HCT116 (cell line): ENCODE data around the gene PCBP3. TPM values are rescaled to one million over a fixed set of nuclear protein-coding genes. Genes with fewer than 3 reads are reported as not detected.

Experiments used
- ATAC-seq: fragments of 200-7000 bp; cut with Tn5 transposase; 2 replicates; pipeline ENCODE4 v1.9.1; 2020; ENCODE audit warnings: mild to moderate bottlenecking, moderate library complexity
- BruUV-seq: library from RNA; stranded (reverse); fragments of 400-500 nt; replicated peaks from 2 replicates; lab custom pipeline; 2021; lab: Mats Ljungman, UMichigan
- CTCF ChIA-PET: fragments of 300-600 bp; sonication (Branson Sonifier 250); formaldehyde crosslinking; loops from one replicate; lab custom pipeline; 2021; ENCODE audit warnings: antibody characterized with exemption; lab: Charles Lee
- POLR2A ChIA-PET: fragments of 300-600, 350-600 bp; sonication (Branson Sonifier 250); formaldehyde crosslinking; loops from one replicate; lab custom pipeline; 2021; ENCODE audit warnings: antibody characterized with exemption; lab: Charles Lee
- RAD21 ChIA-PET, 2 experiments: fragments of 300-600 bp; sonication (Branson Sonifier 250); formaldehyde crosslinking; loops; one replicate each; lab custom pipeline; 2023; ENCODE audit warnings: low total read pairs in 2 of 2; ENCODE audit not compliant: uncharacterized antibody in 2 of 2, unreplicated experiment in 2 of 2, low non-redundant PET in 1 of 2; lab: Charles Lee
- DNase-seq: peaks from one replicate; pipeline ENCODE4 v3.0.0-alpha.2; 2010; ENCODE audit warnings: low read depth, low spot score
- H2AFZ ChIP-seq: fragments of 200-600 bp; shearing (Covaris generic), sonication (generic); 2 replicates; pipeline ENCODE4 v1.6.1; 2017; ENCODE audit warnings: low read depth, mixed run types, mixed read lengths, antibody characterized with exemption, low read length; ENCODE audit not compliant: poor library complexity, severe bottlenecking
- H3K27ac ChIP-seq: 2 replicates; pipeline ENCODE4 v1.5.1; 2012; ENCODE audit warnings: low read depth, low read length
- H3K27me3 ChIP-seq: fragments of 200-600 bp; sonication (generic); 2 replicates; pipeline ENCODE4 v1.6.1; 2016; ENCODE audit warnings: mixed run types, low read length, mixed read lengths; ENCODE audit not compliant: insufficient read depth
- H3K36me3 ChIP-seq, 2 experiments: fragments of 200-500 bp in 1 of 2; fragments of 200-600 bp in 1 of 2; sonication (Bioruptor generic) in 1 of 2; sonication (generic) in 1 of 2; 2 replicates each; pipeline versions ENCODE4 v1.5.1 to v1.6.1; 2014 to 2016; ENCODE audit warnings: low read length in 2 of 2, inconsistent platforms in 1 of 2, mixed read lengths in 1 of 2, mixed run types in 1 of 2; ENCODE audit not compliant: insufficient read depth in 2 of 2, control insufficient read depth in 1 of 2
- H3K4me1 ChIP-seq, 2 experiments: fragments of 200-600 bp in 1 of 2; sonication (generic) in 1 of 2; 2 replicates each; pipeline versions ENCODE4 v1.5.1 to v1.6.1; 2012 to 2017; ENCODE audit warnings: low read length in 2 of 2, inconsistent platforms in 1 of 2, mild to moderate bottlenecking in 1 of 2, mixed read lengths in 1 of 2, mixed run types in 1 of 2, moderate library complexity in 1 of 2; ENCODE audit not compliant: insufficient read depth in 2 of 2, control insufficient read depth in 1 of 2
- H3K4me2 ChIP-seq: fragments of 200-600 bp; sonication (generic); 2 replicates; pipeline ENCODE4 v1.6.1; 2017; ENCODE audit warnings: mixed run types, low read length, mixed read lengths
- H3K4me3 ChIP-seq, 2 experiments: fragments of 200-600 bp in 1 of 2; sonication (generic) in 1 of 2; replicated peaks in 1 of 2; 2 replicates each; pipeline ENCODE4 v1.5.1; 2011 to 2016; ENCODE audit warnings: low read length in 2 of 2, control low read depth in 1 of 2, low read depth in 1 of 2, mild to moderate bottlenecking in 1 of 2, mixed read lengths in 1 of 2, mixed run types in 1 of 2
- H3K79me2 ChIP-seq: fragments of 200-600 bp; sonication (generic); 2 replicates; pipeline ENCODE4 v1.6.1; 2017; ENCODE audit warnings: mild to moderate bottlenecking, mixed run types, low read length, moderate library complexity, mixed read lengths; ENCODE audit not compliant: insufficient read depth
- H3K9ac ChIP-seq: fragments of 200-600 bp; sonication (generic); 2 replicates; pipeline ENCODE4 v1.6.1; 2016; ENCODE audit warnings: low read length, mixed read lengths
- H3K9me2 ChIP-seq: fragments of 200-600 bp; sonication (generic), shearing (Covaris generic); 2 replicates; pipeline ENCODE4 v1.6.1; 2017; ENCODE audit warnings: mixed run types, mild to moderate bottlenecking, moderate library complexity; ENCODE audit not compliant: insufficient read depth
- H3K9me3 ChIP-seq, 2 experiments: fragments of 200-500 bp in 1 of 2; fragments of 200-600 bp in 1 of 2; sonication (Bioruptor generic) in 1 of 2; sonication (generic) in 1 of 2; 2 replicates each; pipeline ENCODE4 v1.6.1; 2014 to 2017; ENCODE audit warnings: low read length in 2 of 2, mixed read lengths in 2 of 2, inconsistent platforms in 1 of 2, low read depth in 1 of 2, mild to moderate bottlenecking in 1 of 2, mixed run types in 1 of 2, moderate library complexity in 1 of 2; ENCODE audit not compliant: control insufficient read depth in 1 of 2, insufficient read depth in 1 of 2
- H4K20me1 ChIP-seq: fragments of 200-600 bp; sonication (generic), shearing (Covaris generic); 2 replicates; pipeline ENCODE4 v1.6.1; 2017; ENCODE audit warnings: mixed run types, mild to moderate bottlenecking, moderate library complexity; ENCODE audit not compliant: insufficient read depth
- CBX3 ChIP-seq: IDR thresholded peaks from 2 replicates; pipeline ENCODE4 v1.6.1; 2012; ENCODE audit warnings: low read depth
- CEBPB ChIP-seq: IDR thresholded peaks from 2 replicates; pipeline ENCODE4 v1.6.1; 2012; ENCODE audit warnings: low read depth
- EGR1 ChIP-seq: IDR thresholded peaks from 2 replicates; pipeline ENCODE4 v1.6.1; 2012; ENCODE audit warnings: low read depth
- ELF1 ChIP-seq: IDR thresholded peaks from 2 replicates; pipeline ENCODE4 v1.6.1; 2012; ENCODE audit warnings: low read depth, borderline replicate concordance
- EZH2phosphoT487 ChIP-seq: fragments of 200-600 bp; IDR thresholded peaks from 2 replicates; pipeline ENCODE4 v1.6.1; 2018; ENCODE audit warnings: antibody characterized with exemption, borderline replicate concordance
- SP1 ChIP-seq: IDR thresholded peaks from 2 replicates; pipeline ENCODE4 v1.6.1; 2012; ENCODE audit warnings: low read depth
- SRF ChIP-seq: IDR thresholded peaks from 2 replicates; pipeline ENCODE4 v1.6.1; 2012; ENCODE audit warnings: low read depth
- TCF7L2 ChIP-seq: IDR thresholded peaks from 2 replicates; pipeline ENCODE4 v1.7.0; 2011; ENCODE audit warnings: borderline replicate concordance, inconsistent platforms; ENCODE audit not compliant: insufficient read depth, insufficient read length; ENCODE audit errors: extremely low read depth
- ZBTB33 ChIP-seq: IDR thresholded peaks from 2 replicates; pipeline ENCODE4 v1.6.1; 2011; ENCODE audit warnings: mild to moderate bottlenecking, low read length, moderate library complexity; ENCODE audit not compliant: insufficient replicate concordance; ENCODE audit errors: extremely low read depth
- intact Hi-C: fragments of 100-400 bp; cut with micrococcal nuclease; formaldehyde crosslinking; loops from 2 replicates; pipeline ENCODE4 v1.10.0; 2022
- total RNA-seq: library from RNA; stranded (reverse); gene quantifications from one replicate; pipeline ENCODE4 v1.2.1, GENCODE V29; 2021; ENCODE audit not compliant: unreplicated experiment
- TF ChIP-seq, protein P1 (sequence below): IDR thresholded peaks from 2 replicates; pipeline ENCODE4 v1.6.1; 2012

PCBP3 gene
- total RNA-seq, 1 experiment from 2014 or later: 3.1 TPM

GRCh38 chr21:45599146-45599581 is 44.4 kb upstream of the PCBP3 start:
- DNase-seq (no peak), ATAC-seq (no peak)
- Histone ChIP-seq H4K20me1 (no peaks in the 10 kb centered on the region), H3K27me3 (no peaks in the 10 kb centered on the region), H3K36me3 (no peaks in the 10 kb centered on the region), H3K4me1 (peaks cover 0 to 3% of the 10 kb centered on the region in 2 experiments; a peak in 1 of 4 replicates), H3K9ac (no peak overlapping the region), H3K9me3 (no peaks in the 10 kb centered on the region), H3K27ac (no peak overlapping the region), H3K9me2 (no peaks in the 10 kb centered on the region), H3K4me2 (no peak overlapping the region), H2AFZ (no peak overlapping the region)
- BruUV-seq: no TSS peak
- intact Hi-C loops: loop anchor here (5.0 kb wide), 1 partner anchor 307 kb away; no protein-coding TSS in a partner anchor
- ChIA-PET POLR2A (no interaction called here), RAD21 (no interaction called here), CTCF (no interaction called here)
- TF ChIP-seq TCF7L2: no peak
- TF ChIP-seq ZBTB33: no peak
- TF ChIP-seq, all 23 proteins: peak for 0
- no peaks in the 10 kb centered on the region for H3K79me2 ChIP-seq
- no peak overlapping the region for H3K4me3 ChIP-seq

DNA sequence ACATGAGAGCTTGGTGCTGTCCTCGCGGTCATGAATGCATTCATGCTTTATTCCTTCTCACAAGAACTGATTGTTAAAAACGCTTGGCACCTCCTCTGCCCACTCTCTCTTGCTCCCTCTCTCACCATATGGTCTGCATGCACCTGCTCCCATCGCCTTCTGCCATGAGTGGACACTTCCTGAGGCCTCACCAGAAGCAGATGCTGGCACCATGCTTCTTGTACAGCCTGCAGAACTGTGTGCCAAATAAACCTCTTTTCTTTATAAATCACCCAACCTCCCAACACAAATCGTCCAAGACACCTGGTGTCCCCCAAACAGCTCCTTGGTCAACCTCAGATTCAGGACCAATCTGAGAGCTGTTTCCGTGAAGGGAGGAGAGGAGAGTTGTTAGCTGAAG is 43.3 kb upstream of the PCBP3 start:
- RAD21 ChIA-PET: no interaction called here
- Histone ChIP-seq H3K4me3 (no peak overlapping the region), H3K9ac (no peak overlapping the region), H3K27ac (no peak overlapping the region), H2AFZ (no peak overlapping the region), H3K27me3 (no peaks in the 10 kb centered on the region), H3K4me2 (no peak overlapping the region), H4K20me1 (no peaks in the 10 kb centered on the region), H3K36me3 (no peaks in the 10 kb centered on the region), H3K79me2 (no peaks in the 10 kb centered on the region), H3K9me2 (no peaks in the 10 kb centered on the region), H3K4me1 (peaks cover 0 to 3% of the 10 kb centered on the region in 2 experiments; a peak in 1 of 4 replicates), H3K9me3 (no peaks in the 10 kb centered on the region; a peak in 1 of 4 replicates)
- intact Hi-C loops: no loop called here
- POLR2A ChIA-PET: no interaction called here
- CTCF ChIA-PET: no interaction called here
- TF ChIP-seq, protein P1, sequence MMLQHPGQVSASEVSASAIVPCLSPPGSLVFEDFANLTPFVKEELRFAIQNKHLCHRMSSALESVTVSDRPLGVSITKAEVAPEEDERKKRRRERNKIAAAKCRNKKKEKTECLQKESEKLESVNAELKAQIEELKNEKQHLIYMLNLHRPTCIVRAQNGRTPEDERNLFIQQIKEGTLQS: no peak
- TF ChIP-seq SRF (no peak), ZBTB33 (no peak), SP1 (no peak), CBX3 (no peak), EZH2phosphoT487 (no peak), CEBPB (no peak), ELF1 (no peak), TCF7L2 (no peak), EGR1 (no peak)
- DNase-seq (no peak), ATAC-seq (no peak)
- no TSS peak for BruUV-seq
